Measurements from ENCODE around the gene PPIL4. TPM values are rescaled to one million over a fixed set of nuclear protein-coding genes. Genes with fewer than 3 reads are reported as not detected.

Gene PPIL4
- total and polyA plus RNA-seq, 2 experiments from 2014 or later: 31.4 to 38.7 TPM

- Histone ChIP-seq H3K9me3 (ENCODE audit: low read depth) (no peaks in the 10 kb centered on the region), H3K36me3 (replicated peaks; ENCODE audit: insufficient read depth, low read depth) (no peaks in the 10 kb centered on the region), H3K9me2 (replicated peaks; ENCODE audit: insufficient read depth) (no peaks in the 10 kb centered on the region), H3K4me3 (no peak overlapping the region), H3K27me3 (no peaks in the 10 kb centered on the region), H3K79me2 (peaks cover 13% of the 10 kb centered on the region), H3K4me2 (no peak overlapping the region), H2AFZ (no peak overlapping the region), H3K4me1 (ENCODE audit: insufficient read depth) (no peaks in the 10 kb centered on the region), H4K20me1 (ENCODE audit: insufficient read depth, poor library complexity, severe bottlenecking) (no peaks in the 10 kb centered on the region), H3K27ac (no peak overlapping the region)
- no peak for TF ChIP-seq EZH2phosphoT487 (IDR thresholded peaks at IDR 0.05; ENCODE audit: low read depth, severe bottlenecking, unreplicated experiment)
- TF ChIP-seq EZH2 (IDR thresholded peaks at IDR 0.05; ENCODE audit: borderline replicate concordance): no peak
- no peak for TF ChIP-seq CTCF (IDR thresholded peaks at IDR 0.05; ENCODE audit: poor library complexity)
- no peak for DNase-seq (ENCODE audit: low spot score)
- 100% methylated on average over 1 of the region's 1 CpG for WGBS (ENCODE audit: low lambda C conversion rate, missing lambda C conversion rate)
Measured at GRCh38 chr6:149534742-149535141, 11.1 kb downstream of the PPIL4 start.

- no peak overlapping the region for H2AFZ ChIP-seq
- no peaks in the 10 kb centered on the region for H3K9me3 ChIP-seq (ENCODE audit: low read depth)
- H3K4me2 ChIP-seq: no peak overlapping the region
- H3K9me2 ChIP-seq (replicated peaks; ENCODE audit: insufficient read depth): no peaks in the 10 kb centered on the region
- H3K4me1 ChIP-seq (ENCODE audit: insufficient read depth): no peaks in the 10 kb centered on the region
- peaks cover 3% of the 10 kb centered on the region for H3K79me2 ChIP-seq
- 95% methylated on average over 5 of the region's 5 CpGs for WGBS (ENCODE audit: low lambda C conversion rate, missing lambda C conversion rate)
- no peak for DNase-seq (ENCODE audit: low spot score)
- no peaks in the 10 kb centered on the region for H3K27me3 ChIP-seq
- H3K4me3 ChIP-seq: no peak overlapping the region
- no peak overlapping the region for H3K27ac ChIP-seq
- TF ChIP-seq EZH2 (IDR thresholded peaks at IDR 0.05; ENCODE audit: borderline replicate concordance) (no peak), CTCF (IDR thresholded peaks at IDR 0.05; ENCODE audit: poor library complexity) (no peak), EZH2phosphoT487 (IDR thresholded peaks at IDR 0.05; ENCODE audit: low read depth, severe bottlenecking, unreplicated experiment) (no peak)
- no peaks in the 10 kb centered on the region for H4K20me1 ChIP-seq (ENCODE audit: insufficient read depth, poor library complexity, severe bottlenecking)
- peaks cover 4% of the 10 kb centered on the region for H3K36me3 ChIP-seq (replicated peaks; ENCODE audit: insufficient read depth, low read depth)
Measured at GRCh38 chr6:149529650-149530049, 16.2 kb downstream of the PPIL4 start.

GRCh38 chr6:149515494-149515893 is 30.3 kb downstream of the PPIL4 start:
- H3K4me1 ChIP-seq (ENCODE audit: insufficient read depth): no peaks in the 10 kb centered on the region
- no peak for DNase-seq (ENCODE audit: low spot score)
- H3K36me3 ChIP-seq (replicated peaks; ENCODE audit: insufficient read depth, low read depth): no peaks in the 10 kb centered on the region
- no peak overlapping the region for H2AFZ ChIP-seq
- no peak overlapping the region for H3K4me3 ChIP-seq
- no peaks in the 10 kb centered on the region for H3K9me3 ChIP-seq (ENCODE audit: low read depth)
- 96% methylated on average over 1 of the region's 1 CpG for WGBS (ENCODE audit: low lambda C conversion rate, missing lambda C conversion rate)
- H3K4me2 ChIP-seq: no peak overlapping the region
- no peak overlapping the region for H3K27ac ChIP-seq
- no peaks in the 10 kb centered on the region for H3K79me2 ChIP-seq
- no peaks in the 10 kb centered on the region for H4K20me1 ChIP-seq (ENCODE audit: insufficient read depth, poor library complexity, severe bottlenecking)
- no peaks in the 10 kb centered on the region for H3K27me3 ChIP-seq
- TF ChIP-seq CTCF (IDR thresholded peaks at IDR 0.05; ENCODE audit: poor library complexity) (no peak), EZH2 (IDR thresholded peaks at IDR 0.05; ENCODE audit: borderline replicate concordance) (no peak), EZH2phosphoT487 (IDR thresholded peaks at IDR 0.05; ENCODE audit: low read depth, severe bottlenecking, unreplicated experiment) (no peak)
- H3K9me2 ChIP-seq (replicated peaks; ENCODE audit: insufficient read depth): no peaks in the 10 kb centered on the region

GRCh38 chr6:149513915-149514314 is 31.9 kb downstream of the PPIL4 start:
- no peak for DNase-seq (ENCODE audit: low spot score)
- Histone ChIP-seq H3K36me3 (replicated peaks; ENCODE audit: insufficient read depth, low read depth) (no peaks in the 10 kb centered on the region), H3K9me3 (ENCODE audit: low read depth) (no peaks in the 10 kb centered on the region), H4K20me1 (ENCODE audit: insufficient read depth, poor library complexity, severe bottlenecking) (no peaks in the 10 kb centered on the region), H3K27ac (no peak overlapping the region), H3K4me2 (no peak overlapping the region), H3K79me2 (no peaks in the 10 kb centered on the region), H3K4me1 (ENCODE audit: insufficient read depth) (no peaks in the 10 kb centered on the region), H3K4me3 (no peak overlapping the region), H2AFZ (no peak overlapping the region), H3K9me2 (replicated peaks; ENCODE audit: insufficient read depth) (no peaks in the 10 kb centered on the region), H3K27me3 (no peaks in the 10 kb centered on the region)
- TF ChIP-seq EZH2phosphoT487 (IDR thresholded peaks at IDR 0.05; ENCODE audit: low read depth, severe bottlenecking, unreplicated experiment) (no peak), EZH2 (IDR thresholded peaks at IDR 0.05; ENCODE audit: borderline replicate concordance) (no peak), CTCF (IDR thresholded peaks at IDR 0.05; ENCODE audit: poor library complexity) (no peak)
- WGBS (ENCODE audit: low lambda C conversion rate, missing lambda C conversion rate): 71% methylated on average over 5 of the region's 5 CpGs

Measured in hepatocyte (in vitro differentiated cells).